HG03103 (cell line): ENCODE data around the gene CAPN12.

ENCODE experiments used
- ATAC-seq: cut with Tn5 transposase; IDR thresholded peaks from one replicate; pipeline ENCODE4 v1.9.1; 2021; ENCODE audit warnings: low read depth; ENCODE audit not compliant: unreplicated experiment

Gene CAPN12

GRCh38 chr19:38739440-38740256, 4.6 kb downstream of the CAPN12 start:
- ATAC-seq, result no peak

- no peak for ATAC-seq
Observed at GRCh38 chr19:38737921-38738737, 6.1 kb downstream of the CAPN12 start.

- ATAC-seq, result no peak
Observed at GRCh38 chr19:38737281-38737865, 6.9 kb downstream of the CAPN12 start.

- no peak for ATAC-seq
Observed at GRCh38 chr19:38736413-38737280, 7.6 kb downstream of the CAPN12 start.

- ATAC-seq, result no peak
Observed at GRCh38 chr19:38736036-38736412, 8.2 kb downstream of the CAPN12 start.

GRCh38 chr19:38735257-38735686, 9.0 kb downstream of the CAPN12 start:
- ATAC-seq, result no peak

GRCh38 chr19:38734426-38735256, 9.6 kb downstream of the CAPN12 start:
- ATAC-seq, result no peak

- no peak for ATAC-seq
Observed at GRCh38 chr19:38734176-38734425, 10.2 kb downstream of the CAPN12 start.

GRCh38 chr19:38733493-38734175, 10.6 kb downstream of the CAPN12 start:
- no peak for ATAC-seq

GRCh38 chr19:38733241-38733492, 11.1 kb downstream of the CAPN12 start:
- no peak for ATAC-seq

- ATAC-seq, result no peak
Observed at GRCh38 chr19:38731654-38732301, 12.5 kb downstream of the CAPN12 start.

- no peak for ATAC-seq
Observed at GRCh38 chr19:38730731-38731589, 13.3 kb downstream of the CAPN12 start.

GRCh38 chr19:38730470-38730730, 13.9 kb downstream of the CAPN12 start:
- no peak for ATAC-seq

- no peak for ATAC-seq
Observed at GRCh38 chr19:38729653-38730469, 14.4 kb downstream of the CAPN12 start.

- ATAC-seq, result no peak
Observed at GRCh38 chr19:38728752-38729541, 15.3 kb downstream of the CAPN12 start.

GRCh38 chr19:38727868-38728660, 16.2 kb downstream of the CAPN12 start:
- ATAC-seq, result no peak
